Measurements from ENCODE around the gene CD79B.

DNA sequence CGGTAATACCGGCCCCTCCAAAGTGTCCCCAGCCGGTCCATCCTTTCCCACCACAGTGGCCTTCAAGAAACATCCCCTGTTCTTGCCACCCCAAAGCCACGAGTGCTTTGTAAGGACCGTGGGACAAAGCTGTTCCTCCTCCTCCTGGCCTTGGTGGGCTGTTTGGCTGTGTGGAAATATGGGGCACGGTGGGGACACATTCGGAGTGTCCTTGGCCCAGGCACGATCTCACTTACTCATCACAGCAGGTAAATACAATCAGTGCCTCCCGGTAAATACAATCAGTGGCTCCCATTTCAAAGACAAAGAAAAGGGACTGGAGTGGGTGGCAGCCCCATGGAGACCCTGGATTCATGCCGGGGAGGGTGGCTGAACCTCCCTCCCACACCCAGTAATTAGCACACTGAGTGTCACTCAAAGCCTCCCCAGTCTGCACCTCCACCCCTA lies 30.2 kb upstream of the CD79B start:
- TF ChIP-seq, protein P1, sequence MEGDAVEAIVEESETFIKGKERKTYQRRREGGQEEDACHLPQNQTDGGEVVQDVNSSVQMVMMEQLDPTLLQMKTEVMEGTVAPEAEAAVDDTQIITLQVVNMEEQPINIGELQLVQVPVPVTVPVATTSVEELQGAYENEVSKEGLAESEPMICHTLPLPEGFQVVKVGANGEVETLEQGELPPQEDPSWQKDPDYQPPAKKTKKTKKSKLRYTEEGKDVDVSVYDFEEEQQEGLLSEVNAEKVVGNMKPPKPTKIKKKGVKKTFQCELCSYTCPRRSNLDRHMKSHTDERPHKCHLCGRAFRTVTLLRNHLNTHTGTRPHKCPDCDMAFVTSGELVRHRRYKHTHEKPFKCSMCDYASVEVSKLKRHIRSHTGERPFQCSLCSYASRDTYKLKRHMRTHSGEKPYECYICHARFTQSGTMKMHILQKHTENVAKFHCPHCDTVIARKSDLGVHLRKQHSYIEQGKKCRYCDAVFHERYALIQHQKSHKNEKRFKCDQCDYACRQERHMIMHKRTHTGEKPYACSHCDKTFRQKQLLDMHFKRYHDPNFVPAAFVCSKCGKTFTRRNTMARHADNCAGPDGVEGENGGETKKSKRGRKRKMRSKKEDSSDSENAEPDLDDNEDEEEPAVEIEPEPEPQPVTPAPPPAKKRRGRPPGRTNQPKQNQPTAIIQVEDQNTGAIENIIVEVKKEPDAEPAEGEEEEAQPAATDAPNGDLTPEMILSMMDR (IDR thresholded peaks at IDR 0.05) = no peak
- no peak for TF ChIP-seq POLR2A (IDR thresholded peaks at IDR 0.05)

All from testis (tissue), 2 donors.